HG03354 (cell line): ENCODE results near the gene APBB1IP.
"Not testable (repeated sequence)": the region's sequence is repeated elsewhere in the genome, so short reads cannot be mapped to it uniquely, and the experiment has no call there.

Source experiments
- ATAC-seq: cut with Tn5 transposase; IDR thresholded peaks from one replicate; pipeline ENCODE4 v1.9.1; 2021; ENCODE audit warnings: mild to moderate bottlenecking; ENCODE audit not compliant: unreplicated experiment, poor library complexity, severe bottlenecking

APBB1IP gene

GRCh38 chr10:26439406-26440087, 1.4 kb downstream of the APBB1IP start:
- ATAC-seq: no peak

GRCh38 chr10:26440088-26440470, 1.9 kb downstream of the APBB1IP start:
- ATAC-seq: no peak

GRCh38 chr10:26441491-26442214, 3.5 kb downstream of the APBB1IP start:
- no peak for ATAC-seq

GRCh38 chr10:26445411-26446031, 7.4 kb downstream of the APBB1IP start:
- ATAC-seq: no peak

- ATAC-seq: no peak
Measured at GRCh38 chr10:26446258-26446657, 8.1 kb downstream of the APBB1IP start.

- ATAC-seq: peak; percentile 47
Measured at GRCh38 chr10:26448292-26448691, 10.2 kb downstream of the APBB1IP start.

GRCh38 chr10:26448706-26449435, 10.7 kb downstream of the APBB1IP start:
- ATAC-seq: peak; percentile 97

GRCh38 chr10:26449726-26450125, 11.6 kb downstream of the APBB1IP start:
- ATAC-seq: no peak

- ATAC-seq: no peak
Measured at GRCh38 chr10:26451903-26452302, 13.8 kb downstream of the APBB1IP start.

- no peak for ATAC-seq
Measured at GRCh38 chr10:26453850-26454249, 15.7 kb downstream of the APBB1IP start.

- ATAC-seq: no peak
Measured at GRCh38 chr10:26454891-26455290, 16.8 kb downstream of the APBB1IP start.

- no peak for ATAC-seq
Measured at GRCh38 chr10:26455567-26456315, 17.6 kb downstream of the APBB1IP start.

GRCh38 chr10:26457088-26457487, 18.9 kb downstream of the APBB1IP start:
- ATAC-seq: peak; percentile 96

- no peak for ATAC-seq
Measured at GRCh38 chr10:26460736-26461135, 22.6 kb downstream of the APBB1IP start.

GRCh38 chr10:26463986-26464385, 25.8 kb downstream of the APBB1IP start:
- no peak for ATAC-seq

GRCh38 chr10:26464632-26465280, 26.6 kb downstream of the APBB1IP start:
- no peak for ATAC-seq

- not testable (repeated sequence) for ATAC-seq
Measured at GRCh38 chr10:26466531-26466930, 28.4 kb downstream of the APBB1IP start.

GRCh38 chr10:26467639-26468038, 29.5 kb downstream of the APBB1IP start:
- no peak for ATAC-seq

GRCh38 chr10:26468291-26468690, 30.1 kb downstream of the APBB1IP start:
- ATAC-seq: no peak
